Measurements from ENCODE around the gene IVD.

- TF ChIP-seq LEF1 (IDR thresholded peaks at IDR 0.05) (no peak), RCOR1 (IDR thresholded peaks at IDR 0.05; ENCODE audit: borderline replicate concordance in 1 of 2, low read depth in 2 of 2, low read length in 2 of 2) (no peak), CBFB (CRISPR knock-in tag; IDR thresholded peaks at IDR 0.05) (no peak), USF2 (CRISPR knock-in tag; IDR thresholded peaks at IDR 0.05) (no peak), POLR2A (conservative IDR thresholded peaks at IDR 0.05) (no peak), JUNB (CRISPR knock-in tag; conservative IDR thresholded peaks at IDR 0.05) (no peak), NCOA1 (IDR thresholded peaks at IDR 0.05; ENCODE audit: low read depth) (no peak), CTCF (IDR thresholded peaks at IDR 0.05 in 2 of 3, conservative IDR thresholded peaks at IDR 0.05 in 1 of 3; ENCODE audit: insufficient read depth in 2 of 3, low read depth in 1 of 3, low read length in 3 of 3) (no peak), ZNF354B (CRISPR knock-in tag; IDR thresholded peaks at IDR 0.05) (no peak), UBTF (IDR thresholded peaks at IDR 0.05; ENCODE audit: borderline replicate concordance in 1 of 2, low read depth in 2 of 2, low read length in 2 of 2) (no peak), STAT5B (CRISPR knock-in tag; IDR thresholded peaks at IDR 0.05) (no peak), ZBTB33 (CRISPR knock-in tag; IDR thresholded peaks at IDR 0.05) (no peak), ATF6 (CRISPR knock-in tag; IDR thresholded peaks at IDR 0.05) (no peak)
Measured at GRCh38 chr15:40379374-40379773, 26.2 kb upstream of the IVD start.
